ENCODE data around the gene SCN8A.

DNA sequence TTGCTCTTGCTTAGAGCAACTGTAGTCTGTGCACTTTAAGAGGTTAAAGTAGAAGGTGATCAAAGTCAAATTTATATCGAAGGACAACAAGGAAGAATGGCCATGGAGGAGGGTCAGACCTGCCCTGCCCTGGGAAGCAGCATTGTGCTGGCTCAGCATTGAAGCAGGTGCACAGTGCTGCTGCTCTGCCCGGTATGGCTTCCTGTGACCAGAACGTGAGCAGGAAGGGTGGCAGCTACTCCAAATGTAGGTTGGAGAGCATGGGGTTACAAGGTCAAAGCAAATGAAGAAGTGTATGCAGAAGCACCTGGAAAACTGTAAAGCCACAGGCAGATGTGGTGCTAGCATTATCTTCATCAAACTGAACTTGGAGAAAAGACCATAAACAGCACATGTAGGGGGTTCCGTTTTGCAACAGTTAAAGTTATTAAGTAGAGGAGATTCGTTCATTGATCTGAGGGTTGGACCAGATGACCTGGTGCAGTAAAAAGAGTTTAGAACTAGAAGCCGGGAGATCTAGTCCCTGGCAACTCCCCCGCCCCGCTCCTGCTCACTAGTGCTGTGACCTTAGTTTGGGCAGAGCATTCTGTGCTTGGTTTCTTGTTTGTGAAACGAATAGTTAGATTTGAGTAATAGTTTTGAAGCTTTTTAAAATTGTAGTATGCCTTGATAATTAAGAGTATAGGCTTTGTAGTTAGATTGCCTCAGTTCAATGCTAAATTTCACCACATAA, 84.2 kb downstream of the SCN8A start:
- TF ChIP-seq, protein P1, sequence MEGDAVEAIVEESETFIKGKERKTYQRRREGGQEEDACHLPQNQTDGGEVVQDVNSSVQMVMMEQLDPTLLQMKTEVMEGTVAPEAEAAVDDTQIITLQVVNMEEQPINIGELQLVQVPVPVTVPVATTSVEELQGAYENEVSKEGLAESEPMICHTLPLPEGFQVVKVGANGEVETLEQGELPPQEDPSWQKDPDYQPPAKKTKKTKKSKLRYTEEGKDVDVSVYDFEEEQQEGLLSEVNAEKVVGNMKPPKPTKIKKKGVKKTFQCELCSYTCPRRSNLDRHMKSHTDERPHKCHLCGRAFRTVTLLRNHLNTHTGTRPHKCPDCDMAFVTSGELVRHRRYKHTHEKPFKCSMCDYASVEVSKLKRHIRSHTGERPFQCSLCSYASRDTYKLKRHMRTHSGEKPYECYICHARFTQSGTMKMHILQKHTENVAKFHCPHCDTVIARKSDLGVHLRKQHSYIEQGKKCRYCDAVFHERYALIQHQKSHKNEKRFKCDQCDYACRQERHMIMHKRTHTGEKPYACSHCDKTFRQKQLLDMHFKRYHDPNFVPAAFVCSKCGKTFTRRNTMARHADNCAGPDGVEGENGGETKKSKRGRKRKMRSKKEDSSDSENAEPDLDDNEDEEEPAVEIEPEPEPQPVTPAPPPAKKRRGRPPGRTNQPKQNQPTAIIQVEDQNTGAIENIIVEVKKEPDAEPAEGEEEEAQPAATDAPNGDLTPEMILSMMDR (IDR thresholded peaks at IDR 0.05) = no peak
- no peak for TF ChIP-seq POLR2A (IDR thresholded peaks at IDR 0.05)
- no peak for TF ChIP-seq POLR2AphosphoS5 (IDR thresholded peaks at IDR 0.05)

Measured in prostate gland (tissue), 2 donors.